GM13977 (cell line): ENCODE results near the gene THRB.

Experiments used
- DNase-seq: peaks from one replicate; pipeline ENCODE4 v3.0.0; 2012; ENCODE audit warnings: low spot score
- in situ Hi-C: fragments of 300-500 bp; cut with MboI; formaldehyde crosslinking; loops from one replicate; pipeline ENCODE4 v1.12.0; 2022; ENCODE audit warnings: low sequenced_read_pairs, low pct_unique_long_range_greater_than_20kb, mixed read lengths, inconsistent platforms; ENCODE audit not compliant: unreplicated experiment
- TF ChIP-seq, protein P1 (sequence below): IDR thresholded peaks from 2 replicates; pipeline ENCODE4 v1.5.1; 2012; ENCODE audit warnings: mild to moderate bottlenecking, control low read depth; ENCODE audit not compliant: insufficient read depth; ENCODE audit errors: extremely low read depth, missing control alignments

Gene THRB

DNA sequence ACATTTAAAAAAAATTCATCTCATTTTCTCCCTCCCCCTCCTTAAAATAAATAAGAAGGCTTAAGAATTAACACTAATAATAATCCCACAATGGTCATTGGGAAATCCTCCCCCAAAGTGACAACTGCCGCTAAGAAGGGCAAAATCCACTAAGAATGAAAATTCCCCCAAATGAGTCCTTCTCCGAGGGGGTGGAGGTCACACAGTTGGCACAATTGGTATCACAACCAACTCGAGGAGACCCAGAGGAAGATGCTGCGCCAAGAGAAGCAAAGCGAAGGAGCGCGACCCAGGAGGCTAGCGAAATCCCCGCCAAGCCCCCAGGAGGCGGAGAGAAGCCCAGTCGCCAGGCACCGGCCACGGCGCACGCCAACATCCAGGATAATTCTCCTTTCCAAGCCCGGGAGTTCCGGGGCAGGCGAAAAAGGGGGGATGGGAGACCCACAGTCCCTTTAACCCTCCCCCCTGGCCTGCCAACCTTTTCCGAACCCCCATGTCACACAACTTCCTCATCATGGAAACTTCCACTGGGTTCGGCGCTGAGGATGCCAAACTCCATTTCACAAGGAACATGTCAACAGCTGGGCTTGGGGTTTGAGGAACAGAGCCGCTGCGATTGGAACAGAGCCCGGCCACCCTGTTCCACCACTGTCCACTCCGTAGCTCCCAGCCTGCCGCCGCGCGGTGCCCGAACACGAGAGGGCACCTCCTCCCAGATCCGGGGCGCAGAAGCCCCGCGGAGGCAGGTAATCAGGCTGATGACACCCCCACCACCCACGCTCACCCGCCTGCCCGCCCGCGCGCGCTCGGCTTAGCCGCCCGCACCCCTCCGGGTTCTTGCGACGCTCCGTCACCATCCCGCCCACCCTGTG is 668 bp downstream of the THRB start:
- in situ Hi-C loops: no loop called here
- TF ChIP-seq, protein P1, sequence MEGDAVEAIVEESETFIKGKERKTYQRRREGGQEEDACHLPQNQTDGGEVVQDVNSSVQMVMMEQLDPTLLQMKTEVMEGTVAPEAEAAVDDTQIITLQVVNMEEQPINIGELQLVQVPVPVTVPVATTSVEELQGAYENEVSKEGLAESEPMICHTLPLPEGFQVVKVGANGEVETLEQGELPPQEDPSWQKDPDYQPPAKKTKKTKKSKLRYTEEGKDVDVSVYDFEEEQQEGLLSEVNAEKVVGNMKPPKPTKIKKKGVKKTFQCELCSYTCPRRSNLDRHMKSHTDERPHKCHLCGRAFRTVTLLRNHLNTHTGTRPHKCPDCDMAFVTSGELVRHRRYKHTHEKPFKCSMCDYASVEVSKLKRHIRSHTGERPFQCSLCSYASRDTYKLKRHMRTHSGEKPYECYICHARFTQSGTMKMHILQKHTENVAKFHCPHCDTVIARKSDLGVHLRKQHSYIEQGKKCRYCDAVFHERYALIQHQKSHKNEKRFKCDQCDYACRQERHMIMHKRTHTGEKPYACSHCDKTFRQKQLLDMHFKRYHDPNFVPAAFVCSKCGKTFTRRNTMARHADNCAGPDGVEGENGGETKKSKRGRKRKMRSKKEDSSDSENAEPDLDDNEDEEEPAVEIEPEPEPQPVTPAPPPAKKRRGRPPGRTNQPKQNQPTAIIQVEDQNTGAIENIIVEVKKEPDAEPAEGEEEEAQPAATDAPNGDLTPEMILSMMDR: no peak
- DNase-seq: no peak

DNA sequence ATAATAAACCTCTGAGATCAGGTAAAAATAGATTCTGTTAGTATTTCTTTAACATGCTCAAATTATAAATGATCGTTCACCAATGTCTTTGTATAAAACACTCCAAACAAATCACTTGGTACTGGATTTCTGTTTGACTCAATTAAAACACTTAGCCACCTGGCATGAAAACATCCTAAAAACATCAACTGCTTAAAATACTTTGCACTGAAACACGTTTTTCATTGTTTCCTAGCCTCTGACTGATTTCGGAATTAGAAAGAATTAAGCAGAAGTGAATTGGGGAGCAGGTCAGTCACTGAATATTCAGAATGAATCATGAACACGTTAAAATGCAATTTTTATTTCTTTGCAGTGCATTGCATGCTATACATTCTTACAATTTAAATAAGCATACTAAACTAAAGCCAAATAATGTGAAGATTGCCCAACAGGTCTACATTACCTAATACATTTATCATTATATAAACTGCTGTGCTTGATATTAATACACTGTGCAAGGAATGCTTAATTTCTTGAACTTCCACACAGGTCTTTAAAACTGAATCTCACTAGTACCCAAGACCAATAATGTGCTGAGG is 1.6 kb downstream of the THRB start:
- in situ Hi-C loops: no loop called here
- no peak for DNase-seq
- TF ChIP-seq, protein P1: no peak

- in situ Hi-C loops: no loop called here
- DNase-seq: no peak
- TF ChIP-seq, protein P1: no peak
Measured at GRCh38 chr3:24490151-24490550, 4.5 kb downstream of the THRB start.

DNA sequence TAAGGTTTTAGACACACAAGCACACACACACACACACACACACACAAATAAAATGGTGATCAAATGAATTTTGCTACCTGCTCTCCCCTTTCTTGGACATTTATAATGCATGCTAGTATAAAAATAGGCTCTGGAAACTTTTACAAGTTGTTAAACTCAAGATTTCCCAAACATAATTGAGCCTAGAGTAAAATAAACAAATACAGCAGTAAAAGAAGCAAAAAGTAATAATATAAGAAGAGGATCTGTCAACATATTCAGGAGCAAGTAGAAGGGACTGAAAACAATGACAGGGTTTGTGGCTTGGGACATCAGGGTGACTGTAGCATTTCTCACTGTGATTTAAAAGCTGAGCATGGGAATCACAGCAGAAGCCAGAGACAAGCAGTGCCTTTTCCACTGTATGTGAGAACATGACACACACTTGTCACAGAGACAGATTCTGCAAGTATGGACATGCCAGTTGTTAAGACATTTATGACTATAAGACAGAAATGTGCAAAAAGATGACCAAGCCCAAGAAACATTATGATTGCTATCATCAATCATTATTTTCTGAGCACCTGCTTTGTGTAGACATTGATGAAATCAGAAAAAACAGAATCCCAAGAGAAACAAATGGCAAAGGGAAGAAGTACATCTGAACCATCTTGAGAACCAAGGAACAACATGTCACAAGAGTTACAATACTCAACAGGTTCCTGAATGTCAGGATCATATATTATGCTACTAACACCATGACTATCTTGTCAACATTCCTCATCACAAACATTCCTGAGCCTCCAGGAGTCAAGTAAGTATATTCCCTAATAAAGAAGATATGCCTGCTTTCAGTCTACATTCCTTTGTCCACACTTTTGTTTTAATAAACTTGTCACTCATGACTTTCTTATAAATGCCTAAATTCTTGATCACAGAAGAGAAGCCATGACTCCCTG is 7.1 kb downstream of the THRB start:
- TF ChIP-seq, protein P1: no peak
- DNase-seq: no peak
- in situ Hi-C loops: no loop called here

- in situ Hi-C loops: no loop called here
- DNase-seq: no peak
- TF ChIP-seq, protein P1: no peak
Measured at GRCh38 chr3:24485511-24485910, 9.1 kb downstream of the THRB start.

DNA sequence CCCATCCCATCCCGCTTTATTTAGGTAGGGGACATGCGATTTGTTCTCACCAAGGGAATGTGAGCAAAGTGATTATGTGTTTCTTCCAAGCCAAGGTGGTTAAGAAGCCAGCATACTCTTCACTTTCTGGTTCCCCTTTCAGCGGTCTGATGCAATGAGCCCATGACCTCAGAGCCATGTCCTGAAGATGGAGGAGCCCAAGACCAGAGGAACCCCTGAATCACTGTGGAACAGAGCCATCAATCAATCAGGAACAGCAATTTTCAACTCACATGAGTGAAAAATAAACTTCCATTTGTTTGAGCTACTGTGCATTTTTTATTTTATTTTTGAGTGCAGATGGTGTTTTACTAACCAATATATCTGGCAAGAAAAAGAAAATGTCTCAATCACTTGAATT is 10.8 kb downstream of the THRB start:
- TF ChIP-seq, protein P1: no peak
- in situ Hi-C loops: no loop called here
- DNase-seq: no peak
